K562 (cell line): ENCODE data around the gene ARHGEF33.

Source experiments
- BHLHE40 ChIP-seq: IDR thresholded peaks from 2 replicates; pipeline ENCODE4 v1.6.1; 2011; ENCODE audit warnings: low read length, improper control_type of control experiment
- BRCA1 ChIP-seq, 2 experiments: fragments of 450-650 bp in 1 of 2; sonication (generic) in 1 of 2; formaldehyde crosslinking in 1 of 2; IDR thresholded peaks; 2 replicates each; pipeline versions ENCODE4 v1.5.0 to v1.6.1; 2017 to 2020; ENCODE audit warnings: mild to moderate bottlenecking in 1 of 2, missing genetic modification reagents in 1 of 2
- BRF2 ChIP-seq: IDR thresholded peaks from 3 replicates; pipeline ENCODE4 v1.6.1; 2011; ENCODE audit warnings: borderline replicate concordance, mild to moderate bottlenecking; ENCODE audit not compliant: insufficient read length, insufficient read depth
- CBX3 ChIP-seq, 2 experiments: IDR thresholded peaks; 1 replicate in 1 of 2; 2 replicates in 1 of 2; pipeline ENCODE4 v1.6.1; 2012; ENCODE audit warnings: inconsistent platforms in 2 of 2, low read length in 2 of 2, borderline replicate concordance in 1 of 2, control low read depth in 1 of 2
- CTCF ChIP-seq, 3 experiments: IDR thresholded peaks in 2 of 3; conservative IDR thresholded peaks in 1 of 3; 2 replicates each; pipeline ENCODE4 v1.5.1; 2011 to 2012; ENCODE audit warnings: low read length in 3 of 3, mild to moderate bottlenecking in 3 of 3, control low read depth in 2 of 3, improper control_type of control experiment in 1 of 3, inconsistent platforms in 1 of 3, low read depth in 1 of 3, mixed read lengths in 1 of 3, moderate library complexity in 1 of 3; ENCODE audit not compliant: insufficient read depth in 2 of 3
- JUND ChIP-seq, 2 experiments: IDR thresholded peaks; 2 replicates in 1 of 2; 3 replicates in 1 of 2; pipeline ENCODE4 v1.6.1; 2011; ENCODE audit warnings: borderline replicate concordance in 2 of 2, low read depth in 2 of 2, low read length in 2 of 2, improper control_type of control experiment in 1 of 2, missing biosample characterization in 1 of 2, missing genetic modification characterization in 1 of 2, missing genetic modification reagents in 1 of 2
- MED1 ChIP-seq: sonication (generic); formaldehyde crosslinking; IDR thresholded peaks from 2 replicates; pipeline ENCODE4 v1.8.1; 2023; ENCODE audit warnings: missing genetic modification reagents, borderline replicate concordance
- NR3C1 ChIP-seq: sonication (generic); formaldehyde crosslinking; IDR thresholded peaks from 2 replicates; pipeline ENCODE4 v1.8.1; 2022; ENCODE audit warnings: missing genetic modification reagents
- ZNF668 ChIP-seq: fragments of 250-450 bp; sonication (Bioruptor Pico); IDR thresholded peaks from 2 replicates; pipeline ENCODE4 v1.8.0; 2022; ENCODE audit warnings: mild to moderate bottlenecking, inconsistent platforms

GRCh38 chr2:38863061-38863695 lies 26.5 kb upstream of the ARHGEF33 start:
- TF ChIP-seq JUND (IDR thresholded peaks at IDR 0.05; ENCODE audit: borderline replicate concordance, low read depth, low read length): no peak
- TF ChIP-seq JUND (tag; IDR thresholded peaks at IDR 0.05; ENCODE audit: borderline replicate concordance, low read depth, low read length): no peak
- no peak for TF ChIP-seq NR3C1
- TF ChIP-seq MED1 (CRISPR knock-in tag): no peak
- TF ChIP-seq BRF2: no peak
- no peak for TF ChIP-seq ZNF668 (CRISPR knock-in tag)
- TF ChIP-seq BRCA1 (IDR thresholded peaks at IDR 0.05): no peak
- TF ChIP-seq BRCA1 (CRISPR knock-in tag; IDR thresholded peaks at IDR 0.05): no peak
- TF ChIP-seq CTCF (IDR thresholded peaks at IDR 0.05 in 2 of 3, conservative IDR thresholded peaks at IDR 0.05 in 1 of 3; ENCODE audit: insufficient read depth in 2 of 3, low read depth in 1 of 3, low read length in 3 of 3): no peak
- no peak for TF ChIP-seq BHLHE40
- TF ChIP-seq CBX3 (IDR thresholded peaks at IDR 0.05; ENCODE audit: borderline replicate concordance in 1 of 2, low read length in 2 of 2): no peak
